Measurements from ENCODE around the gene SLC51B. TPM values are rescaled to one million over a fixed set of nuclear protein-coding genes. Genes with fewer than 3 reads are reported as not detected.

SLC51B gene
- total RNA-seq, 1 experiment from 2014 or later: 0.64 TPM

DNA sequence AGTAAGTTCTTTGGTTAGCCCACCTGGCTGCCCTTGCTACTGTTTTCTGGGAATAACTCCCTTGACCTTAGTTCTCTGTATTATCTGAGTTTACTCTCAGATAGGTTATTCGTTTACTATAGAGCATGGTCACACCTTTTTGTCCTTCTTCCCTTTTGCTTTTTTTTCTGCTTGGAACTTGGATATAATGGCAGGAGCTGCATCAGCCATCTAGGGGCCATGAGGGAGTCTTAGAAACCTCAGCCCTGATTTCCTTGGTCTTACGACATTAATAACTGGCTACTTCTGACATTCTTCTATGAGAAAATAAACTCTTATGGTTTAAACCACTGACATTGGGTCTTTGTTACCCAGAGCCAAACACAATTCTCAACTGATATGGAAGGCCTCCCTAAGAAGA, 3.4 kb upstream of the SLC51B start:
- DNase-seq (ENCODE audit: low spot score): no peak

DNA sequence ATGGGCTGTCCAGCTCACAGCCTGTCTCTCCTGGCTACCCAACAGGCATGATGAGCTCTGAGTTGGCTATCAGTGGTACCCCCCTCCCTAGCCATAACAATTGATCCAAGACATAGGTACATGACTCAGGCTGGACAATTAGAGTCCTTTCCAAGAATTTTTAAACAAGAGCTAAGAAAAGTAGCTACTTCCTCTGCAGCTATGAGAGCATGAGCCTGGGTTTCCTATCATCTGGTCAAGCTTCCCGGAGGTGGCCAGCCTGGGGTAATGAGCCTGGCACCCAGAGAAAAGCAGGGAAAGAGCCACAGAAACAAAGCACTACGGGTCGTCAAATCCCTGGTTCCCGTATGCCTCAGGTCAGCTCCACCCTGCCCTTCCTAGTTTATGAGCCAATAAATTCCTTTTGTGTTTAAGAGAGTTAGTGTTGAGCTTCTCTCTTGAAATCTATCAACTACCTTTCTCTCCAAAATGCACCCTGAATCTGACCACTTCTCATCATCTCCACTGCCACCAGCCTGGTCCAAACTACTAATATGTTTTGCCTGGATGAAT, 2.3 kb upstream of the SLC51B start:
- DNase-seq (ENCODE audit: low spot score): peak; percentile 82

DNA sequence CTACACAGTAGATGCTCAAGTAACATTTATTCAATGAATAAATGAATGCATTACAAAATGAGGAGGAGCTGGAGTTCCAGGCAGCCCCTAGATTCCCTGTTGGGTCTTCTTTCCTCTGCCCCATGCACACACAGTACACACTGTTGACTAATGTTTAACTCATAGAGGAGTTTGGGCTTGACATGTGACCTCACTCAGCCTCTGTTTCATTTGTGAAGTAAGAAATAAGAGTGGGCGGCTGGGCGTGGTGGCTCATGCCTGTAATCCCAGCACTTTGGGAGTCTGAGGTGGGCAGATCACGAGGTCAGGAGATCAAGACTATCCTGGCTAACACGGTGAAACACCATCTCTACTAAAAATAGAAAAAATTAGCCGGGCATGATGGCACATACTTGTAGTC, 969 bp upstream of the SLC51B start:
- DNase-seq (ENCODE audit: low spot score): peak; percentile 41

DNA sequence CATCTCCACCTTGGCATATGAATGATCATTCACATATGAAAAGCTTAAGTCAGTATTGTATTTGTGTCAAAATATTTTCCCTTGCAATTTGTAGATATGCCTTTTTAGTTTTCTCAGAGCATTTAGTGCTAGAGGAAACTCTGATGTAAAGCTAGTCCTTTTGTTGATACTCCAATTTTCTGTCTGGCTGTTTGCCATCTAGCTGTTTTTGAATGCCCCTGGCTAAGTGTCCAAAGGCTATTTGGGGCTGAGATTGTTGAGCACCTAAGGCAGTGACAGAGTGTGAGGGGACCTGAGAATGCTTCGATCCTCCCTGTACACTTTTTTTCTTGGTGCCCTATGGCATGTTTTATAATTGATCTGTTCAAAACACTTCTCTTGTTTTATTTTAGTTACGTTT, 3.1 kb downstream of the SLC51B start:
- DNase-seq (ENCODE audit: low spot score): no peak

DNA sequence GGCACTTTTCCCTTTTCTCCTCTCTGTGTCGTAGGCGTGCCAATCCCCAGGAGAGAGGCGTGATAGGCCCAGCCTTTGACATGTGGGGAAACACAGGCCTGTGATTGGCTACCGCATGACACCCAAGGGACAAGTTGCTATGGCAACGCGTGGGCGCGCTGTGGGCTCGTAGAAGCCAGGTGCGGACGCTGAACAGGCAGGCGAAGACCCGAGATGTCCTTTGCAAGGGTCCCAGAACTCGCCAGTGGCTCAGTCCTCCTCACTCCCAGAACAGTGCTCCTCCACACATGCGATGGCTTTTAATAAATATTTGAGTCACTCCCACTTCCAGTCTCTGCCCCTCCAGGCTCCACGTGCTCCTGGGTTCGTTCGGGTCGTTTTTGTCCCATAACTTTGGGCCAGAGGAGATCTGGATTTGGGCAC, 4.2 kb downstream of the SLC51B start:
- peak; percentile 99 for DNase-seq (ENCODE audit: low spot score)

DNA sequence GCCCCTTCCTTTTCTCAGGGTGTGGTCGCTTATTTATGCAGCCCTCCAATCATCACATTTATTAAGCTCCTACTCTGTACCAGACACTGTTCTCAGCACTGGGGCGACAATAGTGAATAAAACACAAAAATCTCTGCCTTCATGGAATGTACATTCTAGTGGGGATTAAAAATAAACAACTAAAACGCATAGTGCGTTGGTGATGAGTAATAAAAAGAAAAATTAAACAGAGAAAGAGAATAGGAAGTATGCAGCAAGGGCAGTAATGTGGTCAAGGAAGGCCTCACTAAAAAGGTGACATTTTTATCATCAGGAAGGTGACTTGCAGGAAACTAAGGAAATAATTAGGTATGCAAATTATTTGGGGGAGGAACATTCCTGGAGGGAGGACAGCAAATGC, 5.1 kb downstream of the SLC51B start:
- DNase-seq (ENCODE audit: low spot score): no peak

DNA sequence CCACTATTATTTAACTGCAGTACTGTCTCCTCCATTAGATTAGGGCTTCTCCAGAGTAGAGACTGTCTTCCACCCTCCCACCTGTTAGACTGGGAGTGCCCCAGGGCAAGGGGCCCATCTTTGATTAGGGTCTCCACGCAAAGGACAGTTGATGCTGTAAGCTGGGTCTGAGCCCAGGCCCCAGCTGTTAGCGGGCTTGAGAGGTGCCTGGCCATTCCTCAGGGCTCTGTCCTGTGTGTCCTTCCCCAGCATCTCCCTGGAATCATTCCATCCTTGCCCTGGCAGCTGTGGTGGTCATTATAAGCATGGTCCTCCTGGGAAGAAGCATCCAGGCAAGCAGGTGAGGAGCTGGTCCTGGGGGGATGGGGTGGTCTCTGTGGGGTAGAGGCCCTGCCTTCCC, 6.1 kb downstream of the SLC51B start:
- no peak for DNase-seq (ENCODE audit: low spot score)

DNA sequence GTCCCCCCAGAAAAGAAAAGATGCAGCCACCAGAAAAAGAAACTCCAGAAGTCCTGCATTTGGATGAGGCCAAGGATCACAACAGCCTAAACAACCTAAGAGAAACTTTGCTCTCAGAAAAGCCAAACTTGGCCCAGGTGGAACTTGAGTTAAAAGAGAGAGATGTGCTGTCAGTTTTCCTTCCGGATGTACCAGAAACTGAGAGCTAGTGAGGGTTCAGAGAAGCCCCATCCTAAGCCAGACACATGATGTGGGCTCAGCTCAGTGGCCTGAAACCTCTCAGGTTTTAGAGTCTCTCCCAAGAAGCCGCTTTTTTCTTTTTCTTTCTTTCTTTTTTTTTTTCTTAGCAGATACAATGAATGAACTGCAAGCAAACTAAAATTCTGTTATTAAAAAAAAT, 7.8 kb downstream of the SLC51B start:
- DNase-seq (ENCODE audit: low spot score): no peak

DNA sequence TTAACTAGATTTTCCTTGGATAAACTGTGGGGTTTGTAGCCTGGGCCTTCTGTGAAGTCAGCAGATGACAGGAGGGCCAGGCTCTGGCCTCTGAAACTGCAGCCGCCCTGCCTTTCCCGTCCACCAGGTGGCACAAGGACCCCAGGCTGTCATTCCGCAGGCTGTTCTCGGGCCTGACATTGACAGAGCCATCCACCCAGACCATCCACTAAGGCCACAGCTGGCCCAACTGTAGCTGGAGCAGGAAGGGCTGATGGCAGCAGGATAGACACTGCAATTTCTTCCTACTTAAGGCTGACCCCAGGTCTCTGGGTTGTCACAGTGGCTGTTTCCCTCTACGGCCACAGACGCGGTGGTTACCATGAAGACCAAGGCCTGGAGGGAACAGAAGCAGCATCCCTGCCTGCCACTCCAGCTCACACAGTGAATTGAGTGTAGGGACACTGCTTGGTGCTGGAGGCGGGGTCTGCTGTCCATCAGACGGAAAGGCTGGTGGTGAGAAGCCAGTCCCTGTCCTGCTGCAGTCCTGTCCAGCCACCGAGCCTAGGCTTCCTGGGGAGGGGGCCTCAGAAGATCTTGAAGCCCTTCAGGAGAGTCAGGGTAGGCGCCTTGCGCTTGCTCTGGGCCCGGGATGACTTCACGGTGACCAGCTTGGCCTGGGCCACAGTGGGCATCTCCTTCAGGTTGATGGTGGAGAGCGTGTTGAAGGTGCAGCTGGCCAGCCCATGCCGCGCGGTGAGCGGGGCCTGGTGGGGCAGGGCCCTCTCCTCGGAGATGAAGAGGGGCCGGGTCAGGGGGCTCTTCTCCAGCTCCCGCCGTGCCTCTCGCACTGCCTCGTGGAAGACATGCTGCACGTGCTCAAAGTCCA, 9.4 kb downstream of the SLC51B start:
- DNase-seq (ENCODE audit: low spot score): peak; percentile 94

DNA sequence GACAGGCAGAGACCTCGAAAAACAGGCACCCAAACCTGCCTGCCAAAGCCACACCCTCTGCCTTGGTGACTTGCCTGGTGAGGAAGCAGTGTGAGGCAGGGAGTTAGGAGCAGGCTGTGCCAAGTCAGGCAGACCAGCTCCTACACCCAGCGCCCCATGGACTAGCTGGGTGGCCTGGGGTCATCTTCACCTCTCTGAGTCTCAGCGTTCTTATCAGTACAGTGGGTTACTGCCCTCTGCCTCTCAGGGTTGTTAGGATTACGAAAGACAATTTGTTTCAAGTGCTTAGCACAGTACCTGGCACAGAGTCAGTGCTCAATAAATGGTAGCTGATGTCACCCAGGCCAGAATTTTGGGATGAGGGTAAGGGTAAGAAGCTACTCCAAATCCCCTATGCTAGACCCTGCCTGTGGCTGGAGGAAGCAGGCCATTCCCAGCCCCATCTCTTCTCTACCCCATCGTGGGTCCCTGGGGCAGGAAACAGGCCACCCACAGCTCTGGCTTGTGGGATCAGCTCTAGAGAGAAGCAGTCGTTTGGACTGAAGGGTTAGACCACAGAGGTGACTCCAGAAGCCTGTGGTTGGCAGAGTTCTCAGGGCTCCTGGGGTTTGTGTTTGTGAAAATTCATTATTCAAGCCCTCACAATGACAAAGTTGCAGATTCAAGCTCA, 10.1 kb downstream of the SLC51B start:
- peak; percentile 40 for DNase-seq (ENCODE audit: low spot score)

DNA sequence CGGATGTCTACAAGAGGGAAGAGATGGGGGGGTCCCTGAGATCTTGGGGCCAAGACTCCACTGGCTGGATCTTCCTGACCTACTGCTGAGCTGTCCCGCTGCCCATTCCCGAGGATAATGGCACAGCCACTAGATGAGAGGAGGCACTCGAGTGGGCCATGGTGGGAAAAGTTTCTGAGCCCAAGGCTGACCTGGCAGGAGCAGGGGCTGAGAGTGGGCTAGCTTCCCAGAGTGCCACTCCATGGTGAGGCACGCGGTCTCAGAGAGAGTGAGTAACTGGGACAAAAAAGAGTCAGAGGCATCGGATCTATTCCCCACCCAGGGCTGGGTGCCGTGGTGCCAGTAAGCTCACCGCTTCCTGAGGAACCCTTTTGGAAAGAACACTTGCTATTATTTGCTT, 10.9 kb downstream of the SLC51B start:
- DNase-seq (ENCODE audit: low spot score): no peak

DNA sequence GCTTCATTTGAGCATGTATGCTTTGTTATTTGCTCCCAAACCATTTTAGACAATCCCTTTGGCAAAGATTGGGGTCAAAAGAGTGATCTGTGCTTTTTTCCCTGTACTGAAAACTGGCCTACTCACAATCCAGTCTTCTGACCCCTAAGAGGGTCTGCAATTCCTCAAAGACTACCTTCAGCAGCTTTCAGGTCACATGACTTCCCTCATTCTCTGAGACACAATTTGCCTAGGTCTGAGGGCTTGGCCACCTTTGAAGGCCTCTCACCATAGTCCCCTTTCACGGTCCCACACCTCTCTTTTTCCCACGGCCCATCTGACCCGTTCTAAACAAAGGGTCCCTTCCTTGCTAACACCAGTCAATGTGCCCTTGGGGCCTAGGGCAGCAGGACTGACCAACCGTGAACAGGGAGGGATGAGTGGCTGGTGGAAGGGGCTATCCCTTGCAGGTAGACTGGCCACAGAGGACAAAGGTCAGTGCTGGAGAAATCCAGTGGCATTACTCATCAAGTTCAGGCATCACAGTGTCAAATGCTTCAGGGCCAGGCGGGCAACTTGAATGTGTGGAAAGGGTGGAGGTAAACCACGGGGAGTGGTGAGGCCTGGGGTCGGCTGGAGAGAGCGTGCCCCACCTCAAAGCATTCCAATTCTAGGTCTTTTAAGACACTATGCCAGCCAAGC, 11.8 kb downstream of the SLC51B start:
- peak; percentile 97 for DNase-seq (ENCODE audit: low spot score)

DNA sequence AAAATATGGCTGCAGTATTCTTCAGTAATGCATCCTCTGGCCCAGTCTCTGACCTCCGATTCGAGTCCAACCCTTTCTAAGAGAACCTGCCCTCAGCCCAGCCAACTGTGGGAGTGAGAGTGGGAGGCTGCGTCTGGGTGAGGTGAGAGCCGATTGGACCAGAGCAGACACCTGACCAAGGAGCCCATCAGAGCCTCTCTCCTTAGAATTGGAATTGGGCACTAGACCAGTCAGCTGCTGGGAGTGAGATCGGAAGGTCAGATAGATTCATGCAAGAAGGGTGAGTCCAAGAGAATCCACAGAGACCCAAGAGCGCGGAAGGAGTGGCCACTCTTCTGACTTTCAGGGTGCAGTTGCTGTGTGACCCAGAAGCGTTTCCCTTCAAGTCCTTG, 12.4 kb downstream of the SLC51B start:
- no peak for DNase-seq (ENCODE audit: low spot score)

DNA sequence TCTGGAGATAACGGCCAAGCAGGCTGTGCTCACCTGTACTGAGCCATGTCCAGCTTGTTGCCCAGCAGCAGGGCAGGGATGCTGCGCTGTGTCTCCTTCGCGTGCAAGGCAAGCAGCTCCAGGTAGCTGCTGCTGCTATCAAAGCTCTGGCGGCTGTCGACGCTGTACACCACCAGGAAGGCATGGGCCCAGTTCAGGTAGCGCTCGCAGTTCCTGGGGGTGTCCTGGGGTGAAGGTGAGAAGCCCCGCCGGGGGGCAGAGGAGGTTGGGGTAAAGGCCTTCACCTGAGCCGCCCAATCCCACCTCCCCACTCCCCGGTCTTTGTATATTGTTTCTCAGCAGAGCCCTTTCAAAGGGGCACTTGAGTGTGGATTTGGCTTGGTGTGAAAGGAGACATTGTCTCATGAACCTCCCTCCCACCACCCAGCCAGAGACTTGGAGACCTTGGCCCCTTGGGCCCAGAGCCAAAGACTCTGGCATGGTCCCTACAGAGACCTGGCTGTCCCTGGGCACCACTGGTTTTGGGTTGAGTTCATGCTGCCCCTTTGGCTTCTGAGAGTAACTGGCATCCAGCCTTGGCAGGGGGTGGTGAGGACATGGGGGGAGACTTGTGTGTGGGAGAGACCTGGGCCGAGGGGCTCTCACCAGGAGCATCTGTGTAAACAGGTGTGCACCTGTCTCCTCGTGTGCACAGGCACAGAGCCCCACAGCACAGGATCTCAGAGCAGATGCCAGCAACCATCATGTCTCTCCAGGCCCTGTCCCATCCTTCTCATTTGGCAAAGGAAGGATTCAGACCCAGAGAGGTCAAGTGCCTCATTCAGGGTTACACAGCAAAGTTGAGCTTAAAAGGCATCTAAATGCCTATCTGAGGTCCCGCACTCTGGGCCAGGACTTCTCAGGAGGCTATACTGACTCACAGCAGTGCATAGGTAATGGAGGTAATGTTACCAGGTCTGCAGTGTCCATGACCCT, 13.5 kb downstream of the SLC51B start:
- DNase-seq (ENCODE audit: low spot score): no peak

DNA sequence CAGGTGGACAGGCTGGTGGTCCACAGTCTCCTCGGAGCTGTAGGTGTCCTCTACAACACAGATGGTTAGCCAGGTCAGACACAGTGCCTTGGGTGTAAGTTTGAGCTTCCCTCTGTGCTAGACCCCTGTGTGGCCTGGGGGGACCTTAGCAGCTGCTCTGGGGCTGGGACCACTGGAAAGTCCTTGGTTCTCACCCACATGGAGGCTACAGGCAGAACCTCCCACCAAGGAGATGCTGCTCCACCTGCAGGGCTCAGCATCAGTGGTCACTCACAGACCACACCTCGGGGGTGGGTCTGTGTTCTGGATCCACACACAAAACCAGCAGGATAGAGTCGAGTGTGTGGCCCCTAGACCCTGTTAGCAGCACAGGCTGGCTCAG, 14.2 kb downstream of the SLC51B start:
- DNase-seq (ENCODE audit: low spot score): no peak

DNA sequence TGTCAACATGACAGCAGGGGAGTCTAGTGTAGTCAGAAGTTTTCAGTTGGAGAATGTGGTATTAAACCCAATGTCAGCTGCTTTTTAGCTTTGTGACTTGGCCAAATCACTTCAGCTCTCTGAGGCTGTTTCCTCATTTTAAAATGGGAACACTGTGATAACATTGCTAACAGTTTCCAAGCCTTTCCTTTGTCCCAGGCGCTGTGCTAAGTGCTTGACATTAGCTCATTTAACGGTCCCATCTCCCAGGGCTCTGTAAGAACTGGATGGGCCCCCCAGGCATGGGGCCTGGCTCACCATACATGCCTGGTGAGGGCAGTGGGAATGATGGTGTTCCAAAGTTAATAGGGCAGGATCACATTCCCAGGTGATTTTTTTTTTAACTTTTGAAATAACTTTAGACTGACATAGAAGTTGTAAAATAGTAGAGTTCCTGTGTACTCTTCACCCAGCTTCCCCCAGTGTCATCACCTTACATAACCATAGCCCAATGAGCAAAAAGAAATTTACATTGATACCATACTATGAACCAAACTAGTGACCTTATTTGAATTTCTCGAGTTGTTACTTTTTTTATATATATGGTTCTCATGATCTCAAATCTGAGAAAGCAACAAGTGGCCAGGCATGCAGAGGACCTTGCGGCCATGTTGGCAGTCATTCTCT, 14.9 kb downstream of the SLC51B start:
- no peak for DNase-seq (ENCODE audit: low spot score)

DNA sequence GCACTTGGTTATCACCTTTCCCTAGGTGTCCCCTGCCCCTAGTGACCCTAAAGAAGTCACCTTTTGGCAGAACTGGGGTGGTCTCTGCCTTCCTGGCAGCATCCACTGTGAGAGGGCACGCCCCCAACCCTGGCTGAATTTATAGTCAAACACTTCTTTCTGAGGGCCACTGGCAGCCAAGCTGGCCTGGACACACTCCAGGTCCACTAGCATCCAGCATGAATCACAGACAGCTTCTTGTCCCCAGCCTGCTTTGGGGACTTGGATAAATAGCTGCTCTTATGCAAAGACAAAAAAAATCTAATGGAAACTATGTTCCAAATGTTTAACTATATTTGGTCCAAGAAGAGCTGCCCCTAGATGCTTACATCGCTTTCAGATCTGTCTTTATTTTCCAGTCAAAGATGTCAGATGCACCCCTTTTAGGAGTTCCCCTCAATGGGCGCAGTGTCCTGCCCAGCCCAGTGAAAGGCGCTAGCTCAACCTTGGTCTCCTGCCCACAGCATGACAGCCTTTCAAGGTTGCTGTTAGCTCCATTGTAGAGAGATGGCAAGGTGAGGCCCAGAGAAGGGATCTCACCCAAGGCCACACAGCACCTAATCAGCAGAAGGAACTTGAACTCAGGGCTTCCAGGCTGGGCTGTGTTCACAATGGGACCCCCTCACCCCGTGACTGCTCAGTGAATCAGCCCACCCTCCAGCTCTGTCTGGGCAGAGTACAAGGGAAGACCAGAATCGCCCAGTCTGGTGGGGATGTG, 15.6 kb downstream of the SLC51B start:
- DNase-seq (ENCODE audit: low spot score): no peak

DNA sequence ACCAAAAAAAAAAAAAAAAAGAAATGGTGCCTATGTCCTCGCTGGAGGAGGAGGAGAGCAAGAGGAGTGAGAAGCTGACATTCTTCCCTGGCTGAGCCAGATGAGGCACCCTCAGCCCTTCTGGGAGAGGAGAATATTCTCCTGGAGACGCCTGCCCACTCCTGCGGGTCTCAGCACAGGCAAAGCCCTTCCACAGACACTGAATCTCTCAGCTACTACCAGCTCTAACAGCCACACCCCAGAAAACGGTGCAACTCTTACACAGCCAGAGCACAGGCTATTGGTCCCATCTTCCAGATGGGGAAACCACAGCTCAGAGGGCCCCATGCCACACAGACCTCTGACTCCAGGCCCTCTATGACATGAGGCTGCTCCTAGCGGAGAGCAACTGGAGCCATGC, 16.9 kb downstream of the SLC51B start:
- DNase-seq (ENCODE audit: low spot score): no peak

DNA sequence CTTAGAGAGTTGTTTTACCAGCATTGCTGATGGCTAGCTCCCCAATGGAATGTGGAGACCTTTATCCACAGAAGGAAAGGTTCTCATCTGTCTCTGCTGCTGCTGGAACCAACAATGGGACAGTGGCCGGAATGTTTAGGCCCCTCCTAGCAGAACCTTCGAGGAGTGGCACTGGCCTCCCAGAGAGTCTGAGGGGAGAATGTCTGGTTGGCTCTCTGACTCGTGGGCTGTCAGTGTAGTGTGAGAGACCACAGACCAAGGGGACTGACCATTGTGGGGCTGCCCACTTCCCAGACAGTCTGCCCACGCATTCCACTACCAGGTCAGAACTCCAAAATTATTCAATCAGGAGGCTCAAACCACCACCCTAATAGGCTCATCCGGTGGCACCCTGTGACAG, 17.5 kb downstream of the SLC51B start:
- no peak for DNase-seq (ENCODE audit: low spot score)

All from HT-29 (cell line).